ACC112 (cell line): ENCODE results near the gene G6PC3.
A peak's percentile ranks its signal among the peaks of the same experiment; 100 is the strongest.
"Not testable (repeated sequence)": the region's sequence is repeated elsewhere in the genome, so short reads cannot be mapped to it uniquely, and the experiment has no call there.

Experiments
- H2AFZ ChIP-seq: fragments of 200-600 bp; sonication (generic); one replicate; pipeline ENCODE4 v1.6.0; 2017; ENCODE audit warnings: antibody characterized with exemption, low read length; ENCODE audit not compliant: unreplicated experiment
- H3K27ac ChIP-seq: fragments of 200-600 bp; sonication (generic); 2 replicates; pipeline ENCODE4 v1.5.1; 2014; ENCODE audit warnings: low read depth, mild to moderate bottlenecking, antibody characterized with exemption, low read length, moderate library complexity
- H3K27me3 ChIP-seq: fragments of 200-600 bp; sonication (generic); 2 replicates; pipeline ENCODE4 v1.6.1; 2014; ENCODE audit warnings: mild to moderate bottlenecking, antibody characterized with exemption, low read length, moderate library complexity, mixed read lengths; ENCODE audit not compliant: insufficient read depth
- H3K36me3 ChIP-seq: fragments of 200-600 bp; sonication (generic); 2 replicates; pipeline ENCODE4 v1.6.1; 2016; ENCODE audit warnings: mild to moderate bottlenecking, antibody characterized with exemption, low read length, moderate library complexity, mixed read lengths; ENCODE audit not compliant: insufficient read depth
- H3K4me1 ChIP-seq: fragments of 200-600 bp; sonication (generic); one replicate; pipeline ENCODE4 v1.6.1; 2016; ENCODE audit warnings: low read length, mixed read lengths; ENCODE audit not compliant: insufficient read depth, unreplicated experiment, control insufficient read depth
- H3K4me3 ChIP-seq: fragments of 200-600 bp; sonication (generic); 2 replicates; pipeline ENCODE4 v1.5.1; 2014; ENCODE audit warnings: mild to moderate bottlenecking, low read depth, low read length
- H3K79me2 ChIP-seq: fragments of 200-600 bp; sonication (generic); one replicate; pipeline ENCODE4 v1.6.0; 2016; ENCODE audit warnings: low read length; ENCODE audit not compliant: control insufficient read depth, unreplicated experiment, insufficient read depth

The G6PC3 gene

DNA sequence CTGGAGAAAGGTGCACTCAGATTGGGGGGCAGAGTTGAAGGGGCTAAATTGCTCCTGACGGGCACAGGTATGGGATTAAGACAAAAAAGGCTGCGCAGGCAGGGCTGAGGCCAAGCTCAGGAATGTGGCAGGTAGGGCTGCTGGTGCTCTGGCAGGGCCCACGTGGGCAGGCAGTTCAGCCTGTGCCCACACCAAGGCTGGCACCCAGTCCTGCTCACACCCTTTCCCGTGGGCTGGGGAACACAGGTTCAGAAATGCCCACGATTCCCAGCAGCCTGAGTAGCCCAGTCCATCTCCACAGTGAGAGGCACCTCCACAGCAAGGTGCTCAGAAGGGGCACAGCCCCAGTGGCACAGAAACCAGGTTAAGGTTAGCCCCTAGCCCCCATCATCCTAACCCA, 48.5 kb downstream of the G6PC3 start:
- Histone ChIP-seq H3K27me3 (peaks cover 11% of the 10 kb centered on the region), H3K36me3 (no peaks in the 10 kb centered on the region), H3K27ac (no peak overlapping the region), H3K79me2 (no peaks in the 10 kb centered on the region), H3K4me1 (peaks cover 4% of the 10 kb centered on the region), H3K4me3 (no peak overlapping the region), H2AFZ (no peak overlapping the region)

DNA sequence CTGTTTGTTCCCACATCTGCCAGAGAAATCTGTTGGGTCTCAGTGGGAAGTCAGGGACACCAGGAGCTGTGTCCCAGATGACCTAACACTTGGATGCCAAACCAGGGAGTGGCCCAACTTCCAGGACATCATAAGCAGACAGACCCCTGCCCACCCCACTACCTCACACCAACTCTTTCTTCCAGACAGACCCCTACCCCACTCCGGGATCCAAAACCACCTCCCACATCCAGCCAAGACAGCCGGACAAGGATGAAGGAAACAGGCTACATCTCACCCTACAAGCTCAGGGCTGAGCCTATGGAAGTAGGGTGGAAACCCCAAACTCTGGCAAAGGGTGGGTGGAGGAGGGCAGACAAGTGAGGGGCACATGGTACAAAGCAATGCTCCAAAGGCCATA, 49.3 kb downstream of the G6PC3 start:
- Histone ChIP-seq H3K36me3 (no peaks in the 10 kb centered on the region), H2AFZ (no peak overlapping the region), H3K4me3 (no peak overlapping the region), H3K79me2 (no peaks in the 10 kb centered on the region), H3K27ac (no peak overlapping the region), H3K27me3 (peaks cover 11% of the 10 kb centered on the region), H3K4me1 (peaks cover 8% of the 10 kb centered on the region)

DNA sequence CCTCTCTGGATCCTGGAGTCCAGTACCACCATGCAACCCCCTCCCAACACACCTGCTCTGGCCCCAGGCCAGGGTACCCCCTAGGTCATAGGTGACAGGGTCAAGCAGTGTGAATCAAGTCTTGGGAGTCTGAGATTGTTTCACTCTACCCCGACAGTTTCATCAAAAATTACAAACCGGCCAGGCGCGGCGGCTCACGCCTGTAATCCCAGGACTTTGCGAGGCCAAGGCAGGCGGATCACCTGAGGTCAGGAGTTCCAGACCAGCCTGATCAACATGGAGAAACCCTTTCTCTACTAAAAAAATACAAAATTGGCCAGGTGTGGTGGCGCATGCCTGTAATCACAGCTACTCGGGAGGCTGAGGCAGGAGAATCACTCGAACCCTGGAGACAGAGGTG, 49.7 kb downstream of the G6PC3 start:
- not testable (repeated sequence) for H3K4me1 ChIP-seq, H3K27ac ChIP-seq, H3K79me2 ChIP-seq, H3K36me3 ChIP-seq, H2AFZ ChIP-seq, H3K4me3 ChIP-seq
- peaks cover 11% of the 10 kb centered on the region for H3K27me3 ChIP-seq

DNA sequence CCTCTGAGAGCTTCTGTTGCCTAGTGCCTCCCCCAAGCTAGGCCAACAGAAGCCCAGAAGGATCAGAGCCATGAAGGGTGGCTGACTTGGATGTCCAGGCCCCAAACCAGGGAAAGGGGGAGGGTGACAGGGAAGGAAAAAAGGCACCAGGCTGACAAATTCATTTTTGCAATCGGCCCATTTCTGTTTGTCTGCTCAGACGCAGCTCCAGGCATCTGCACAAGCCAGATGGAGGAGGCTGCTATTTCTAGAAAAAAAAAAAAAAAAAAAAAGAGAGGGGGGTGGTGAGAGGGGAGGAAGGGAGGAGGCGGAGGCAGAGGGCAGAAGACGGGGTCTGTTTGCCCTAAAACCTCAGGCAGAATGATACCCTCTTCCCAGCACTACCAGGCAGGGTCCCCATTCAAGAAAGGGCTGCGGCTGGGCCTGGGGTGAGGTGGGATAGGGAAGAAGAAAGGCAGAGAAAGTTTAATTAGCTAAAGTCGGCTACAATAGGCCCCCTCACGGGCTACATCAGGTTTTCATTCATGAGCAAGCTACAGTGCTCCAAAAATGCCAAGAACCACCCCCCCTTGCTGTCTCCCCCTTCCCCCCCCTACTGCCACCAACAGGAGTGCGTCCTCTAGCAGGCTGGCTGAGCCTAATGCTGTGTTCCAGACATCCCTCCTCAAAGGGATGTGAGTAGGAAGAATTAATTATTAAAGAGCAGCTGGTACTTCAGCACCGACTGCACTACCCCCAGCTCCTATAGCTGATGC, 50.5 kb downstream of the G6PC3 start:
- Histone ChIP-seq H2AFZ (no peak overlapping the region), H3K79me2 (no peaks in the 10 kb centered on the region), H3K4me3 (no peak overlapping the region)

DNA sequence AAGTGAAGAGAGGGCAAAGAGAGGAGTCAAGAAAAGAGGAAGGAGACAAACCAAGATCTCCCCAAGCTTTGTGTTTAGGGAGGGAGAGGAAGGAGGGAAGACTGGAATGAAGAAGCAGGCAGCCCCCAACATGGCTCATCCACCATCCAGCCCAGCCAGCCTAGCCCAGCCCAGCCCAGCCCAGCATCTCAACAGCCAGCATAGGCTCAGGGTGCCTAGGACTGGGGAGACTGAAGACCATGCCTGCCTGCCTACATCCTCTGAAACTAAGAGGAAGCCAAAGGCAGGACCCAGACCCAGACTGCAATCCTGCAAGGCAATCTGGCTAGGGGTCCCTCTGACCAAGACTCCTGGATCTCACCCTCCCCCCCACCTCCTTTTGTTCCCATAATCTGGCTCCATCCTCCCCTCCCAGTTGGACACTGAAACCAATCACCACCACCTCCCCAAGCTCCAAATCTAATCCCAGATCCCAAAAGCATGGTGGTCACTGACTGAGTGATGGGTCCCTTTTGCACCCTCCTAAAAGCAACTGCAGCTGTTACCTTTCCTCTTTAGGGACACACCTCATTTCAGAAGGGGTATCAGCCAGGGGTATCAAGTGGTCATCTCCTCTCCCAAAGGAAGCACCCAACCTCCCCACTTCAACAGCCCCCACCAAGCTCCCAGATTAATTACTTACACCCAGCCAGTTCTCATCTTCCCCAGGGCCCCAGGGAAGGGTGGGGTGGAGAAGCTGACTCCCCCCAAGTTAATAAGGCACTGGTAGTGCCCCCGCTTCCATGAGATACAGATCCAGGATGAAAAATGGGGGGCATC, 51.7 kb downstream of the G6PC3 start:
- no peaks in the 10 kb centered on the region for H3K79me2 ChIP-seq
- no peaks in the 10 kb centered on the region for H3K36me3 ChIP-seq
- peaks cover 11% of the 10 kb centered on the region for H3K27me3 ChIP-seq
- peak overlapping the region; percentile 84 for H3K4me3 ChIP-seq
- H3K4me1 ChIP-seq: peaks cover 8% of the 10 kb centered on the region
- no peak overlapping the region for H2AFZ ChIP-seq
- no peak overlapping the region for H3K27ac ChIP-seq

More for the DNA sequence above, 50.5 kb downstream of the G6PC3 start:
- H3K27ac ChIP-seq: no peak overlapping the region
- peaks cover 11% of the 10 kb centered on the region for H3K27me3 ChIP-seq
- H3K4me1 ChIP-seq: peaks cover 8% of the 10 kb centered on the region
- no peaks in the 10 kb centered on the region for H3K36me3 ChIP-seq

DNA sequence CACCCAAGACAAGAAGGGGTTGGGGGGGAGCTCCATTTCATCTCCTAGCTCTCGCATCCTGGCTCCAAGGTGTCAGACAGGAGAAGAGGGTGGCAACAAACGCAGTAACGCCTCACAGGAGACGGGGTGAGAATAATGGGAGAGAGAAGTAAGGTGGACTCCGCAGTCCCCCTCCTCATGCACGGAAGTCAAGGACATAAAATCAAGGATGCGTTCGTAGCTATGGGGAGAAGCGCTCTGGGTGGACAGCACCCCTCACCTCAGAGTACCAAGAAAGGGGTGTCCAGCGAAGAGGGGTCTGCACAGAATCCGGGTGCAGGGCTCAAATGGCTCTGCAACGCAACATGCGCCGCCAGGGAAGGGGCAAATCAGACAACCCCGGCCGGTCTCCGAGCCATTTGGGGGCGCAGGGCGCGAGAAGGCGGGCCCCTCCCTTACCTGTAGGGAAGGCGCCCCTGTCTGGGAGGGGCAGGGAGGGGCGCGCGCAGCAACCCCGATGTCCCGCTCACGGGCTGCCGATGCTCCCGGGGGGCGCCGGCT, 52.4 kb downstream of the G6PC3 start:
- Histone ChIP-seq H3K36me3 (no peaks in the 10 kb centered on the region), H3K27ac (peak overlapping the region; percentile 30; the same call in 1 of the 2 replicates), H3K79me2 (no peaks in the 10 kb centered on the region), H3K4me3 (peak overlapping the region; percentile 84), H3K4me1 (peaks cover 8% of the 10 kb centered on the region), H3K27me3 (peaks cover 11% of the 10 kb centered on the region), H2AFZ (peak overlapping the region; percentile 48)

DNA sequence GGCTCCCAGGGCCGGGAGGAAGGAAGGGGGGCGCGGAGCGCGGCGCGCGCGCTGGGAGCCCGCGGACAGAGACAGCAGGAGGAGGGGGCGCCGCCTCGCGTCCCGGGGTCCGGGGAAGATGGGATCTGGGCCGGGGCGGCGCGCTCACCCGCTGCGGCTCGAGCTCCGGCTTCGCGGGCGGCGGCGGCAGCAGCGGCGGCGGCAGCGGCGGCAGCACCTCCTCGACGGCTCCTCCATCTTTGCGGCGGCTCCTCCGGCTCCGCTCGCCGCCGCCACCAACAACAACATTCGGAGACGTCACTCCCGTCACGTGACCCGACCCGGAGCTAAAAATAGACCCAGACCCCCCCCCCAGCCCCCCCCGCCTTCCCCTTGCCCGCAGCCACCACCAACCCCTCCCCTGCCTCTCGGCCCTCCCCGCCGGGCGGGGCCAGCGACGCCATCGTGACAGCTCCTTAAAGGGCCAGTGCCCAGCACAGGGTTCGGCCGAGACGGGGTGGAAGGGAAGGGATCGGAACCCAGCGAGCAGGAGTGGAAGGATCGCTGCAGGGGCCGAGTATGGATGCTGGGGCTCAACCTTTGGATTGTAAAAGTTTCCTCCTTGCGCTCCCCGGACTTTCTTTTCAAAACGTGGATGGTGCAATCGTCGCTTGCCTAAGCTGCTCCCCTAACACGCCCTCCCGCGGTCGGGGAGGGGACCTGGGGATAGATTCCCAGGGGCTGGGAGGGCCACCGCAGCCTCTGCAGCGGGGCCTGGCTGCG, 53.0 kb downstream of the G6PC3 start, which contains the start of gene HDAC5:
Gene HDAC5 (minus strand): TSS at position 286 of the 762 bp plus-strand sequence. CDS start 6,126 bp downstream, outside the sequence.
- Histone ChIP-seq H3K79me2 (no peaks in the 10 kb centered on the region), H3K4me1 (peaks cover 8% of the 10 kb centered on the region), H2AFZ (peak within 1 kb of the TSS; percentile 79), H3K4me3 (peak within 1 kb of the TSS; percentile 84), H3K27ac (peak within 1 kb of the TSS; percentile 89), H3K27me3 (peaks cover 11% of the 10 kb centered on the region), H3K36me3 (no peaks in the 10 kb centered on the region)

DNA sequence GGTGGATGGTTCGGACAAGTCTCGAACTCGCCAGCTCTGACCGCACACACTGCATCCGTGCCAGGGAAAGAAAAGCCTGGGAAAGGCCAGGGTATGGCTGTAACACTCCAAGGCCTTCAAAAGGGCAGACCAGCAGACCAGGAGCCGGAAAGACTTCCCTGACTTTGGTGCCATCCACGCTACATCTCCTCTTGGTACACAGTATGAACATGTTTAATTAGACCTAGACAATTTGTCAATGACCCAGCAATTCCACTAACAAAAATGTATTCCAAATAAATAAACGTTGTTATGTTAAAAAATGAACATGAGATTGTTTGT, 53.5 kb downstream of the G6PC3 start:
- peaks cover 11% of the 10 kb centered on the region for H3K27me3 ChIP-seq
- H2AFZ ChIP-seq: peak overlapping the region; percentile 79
- H3K4me1 ChIP-seq: peaks cover 8% of the 10 kb centered on the region
- H3K79me2 ChIP-seq: no peaks in the 10 kb centered on the region
- peak overlapping the region; percentile 84 for H3K4me3 ChIP-seq
- H3K36me3 ChIP-seq: no peaks in the 10 kb centered on the region
- H3K27ac ChIP-seq: peak overlapping the region; percentile 89
